CD4-positive, alpha-beta memory T cell (primary cell): ENCODE results near the gene TRIM46. TPM values are rescaled to one million over a fixed set of nuclear protein-coding genes. Genes with fewer than 3 reads are reported as not detected.

Experiments used
- CTCF ChIA-PET: fragments of 350-600 bp; sonication (Branson Sonifier 250); formaldehyde crosslinking; loops from one replicate; lab custom pipeline; 2021; ENCODE audit warnings: inconsistent platforms; ENCODE audit not compliant: partially characterized antibody; lab: Charles Lee
- POLR2A ChIA-PET: fragments of 350-600 bp; sonication (Branson Sonifier 250); formaldehyde crosslinking; loops from one replicate; lab custom pipeline; 2021; ENCODE audit not compliant: partially characterized antibody; lab: Charles Lee
- DNase-seq, 5 donors: peaks; one replicate each; pipeline versions ENCODE4 v3.0.0 to v3.0.0-alpha.2; 2020 to 2022; ENCODE audit warnings: mixed read lengths in 1 of 5
- H3K27ac ChIP-seq: one replicate; pipeline ENCODE4 v1.7.0; 2013; ENCODE audit warnings: low read depth, low read length
- H3K27me3 ChIP-seq: 2 replicates; pipeline ENCODE4 v1.7.0; 2013; ENCODE audit warnings: mild to moderate bottlenecking, low read length, moderate library complexity; ENCODE audit not compliant: insufficient read depth
- H3K36me3 ChIP-seq: 2 replicates; pipeline ENCODE4 v1.7.0; 2013; ENCODE audit warnings: mild to moderate bottlenecking, low read length, moderate library complexity; ENCODE audit not compliant: insufficient read depth
- H3K4me1 ChIP-seq: 2 replicates; pipeline ENCODE4 v1.7.0; 2013; ENCODE audit warnings: mild to moderate bottlenecking, low read length, moderate library complexity; ENCODE audit not compliant: insufficient read depth
- H3K4me3 ChIP-seq, 2 donors: one replicate each; pipeline ENCODE4 v1.7.0; 2013; ENCODE audit warnings: low read length in 2 of 2, mild to moderate bottlenecking in 1 of 2
- H3K9me3 ChIP-seq, 2 donors: one replicate each; pipeline ENCODE4 v1.7.0; 2013; ENCODE audit warnings: low read length in 2 of 2, control low read depth in 1 of 2; ENCODE audit not compliant: control insufficient read depth in 1 of 2
- H3K27ac Mint-ChIP-seq, 7 donors: one replicate each; pipeline ENCODE4 v1.8.0; 2020 to 2021; ENCODE audit warnings: mixed read lengths in 7 of 7, mild to moderate bottlenecking in 6 of 7, inconsistent platforms in 3 of 7, moderate library complexity in 3 of 7
- H3K27me3 Mint-ChIP-seq, 2 donors: one replicate each; pipeline ENCODE4 v1.8.0; 2020 to 2021; ENCODE audit warnings: mixed read lengths in 2 of 2
- H3K36me3 Mint-ChIP-seq, 2 donors: one replicate each; pipeline ENCODE4 v1.8.0; 2020 to 2021; ENCODE audit warnings: mixed read lengths in 2 of 2, inconsistent platforms in 1 of 2, mild to moderate bottlenecking in 1 of 2
- H3K4me1 Mint-ChIP-seq, 4 donors: one replicate each; pipeline ENCODE4 v1.8.0; 2020 to 2021; ENCODE audit warnings: mixed read lengths in 4 of 4, mild to moderate bottlenecking in 1 of 4
- H3K4me3 Mint-ChIP-seq, 8 donors: one replicate each; pipeline ENCODE4 v1.8.0; 2020 to 2021; ENCODE audit warnings: mixed read lengths in 8 of 8, mild to moderate bottlenecking in 7 of 8, moderate library complexity in 6 of 8, inconsistent platforms in 3 of 8
- H3K9me3 Mint-ChIP-seq, 8 donors: one replicate each; pipeline ENCODE4 v1.8.0; 2020 to 2021; ENCODE audit warnings: mixed read lengths in 8 of 8, mild to moderate bottlenecking in 5 of 8, inconsistent platforms in 3 of 8, moderate library complexity in 1 of 8
- intact Hi-C: fragments of 100-400 bp; cut with micrococcal nuclease; formaldehyde crosslinking; loops from one replicate; pipeline ENCODE4 v1.15.1; 2023
- polyA plus RNA-seq, 2 donors: library from polyadenylated mRNA; unstranded; fragments of 300-500 nt; fragmentation: Illumina TruSeq; gene quantifications; one replicate each; pipeline ENCODE4 v1.2.3, GENCODE V29; 2021
- total RNA-seq, 2 experiments: library from RNA; stranded (reverse); gene quantifications; one replicate each; pipeline ENCODE4 v1.2.3, GENCODE V29; 2021

TRIM46 gene
- total and polyA plus RNA-seq, 4 experiments from 2014 or later, result 1.6 to 8.5 (median 6.0) TPM

- ChIA-PET POLR2A (no interaction called here), CTCF (interaction anchor here (1.0 to 1.1 kb wide), 2 partner anchors 11 to 41 kb away, joined by 3 to 4 read pairs; partner anchors contain the start of gene KRTCAP2)
- intact Hi-C loops, result no loop called here
- no peaks in the 10 kb centered on the region for H3K9me3 Mint-ChIP-seq
- peak overlapping the region in 3 of 8 donors; percentile 9 to 64 (median 27) for H3K4me3 Mint-ChIP-seq
- H3K27me3 ChIP-seq, result peaks cover 12% of the 10 kb centered on the region
- H3K4me1 Mint-ChIP-seq, result peaks cover 26 to 71% (median 41%) of the 10 kb centered on the region in 4 donors
- no peak overlapping the region for H3K4me3 ChIP-seq
- H3K27me3 Mint-ChIP-seq, result peaks cover 7 to 13% of the 10 kb centered on the region in 2 donors
- H3K9me3 ChIP-seq, result no peaks in the 10 kb centered on the region
- DNase-seq, result no peak
- no peak overlapping the region for H3K27ac ChIP-seq
- H3K36me3 Mint-ChIP-seq, result peaks cover 0 to 10% of the 10 kb centered on the region in 2 donors
- no peaks in the 10 kb centered on the region for H3K36me3 ChIP-seq
- no peak overlapping the region for H3K27ac Mint-ChIP-seq
- peaks cover 37% of the 10 kb centered on the region for H3K4me1 ChIP-seq
Observed at GRCh38 chr1:155131856-155132255, 41.8 kb upstream of the TRIM46 start.

- H3K4me3 ChIP-seq, result no peak overlapping the region
- DNase-seq, result no peak
- peaks cover 25 to 69% (median 43%) of the 10 kb centered on the region in 4 donors for H3K4me1 Mint-ChIP-seq
- intact Hi-C loops, result no loop called here
- CTCF ChIA-PET, result interaction anchor here (0.6 to 4.2 kb wide), 5 partner anchors 8 to 48 kb away, joined by 3 to 27 read pairs (median 6); partner anchors contain the start of gene KRTCAP2
- no peak overlapping the region for H3K27ac ChIP-seq
- peaks cover 0 to 13% of the 10 kb centered on the region in 2 donors for H3K36me3 Mint-ChIP-seq
- peak overlapping the region in 4 of 7 donors; percentile 6 to 100 (median 64) for H3K27ac Mint-ChIP-seq
- peak overlapping the region in 3 of 8 donors; percentile 34 to 99 (median 98) for H3K4me3 Mint-ChIP-seq
- H3K27me3 Mint-ChIP-seq, result peaks cover 2% of the 10 kb centered on the region in 2 donors
- no peaks in the 10 kb centered on the region for H3K9me3 ChIP-seq
- POLR2A ChIA-PET, result interaction anchor here (1.0 to 4.0 kb wide), 5 partner anchors 8 to 110 kb away, joined by 3 to 35 read pairs (median 4); partner anchors contain the start of genes KRTCAP2 and TRIM46
- H3K4me1 ChIP-seq, result peaks cover 33% of the 10 kb centered on the region
- H3K36me3 ChIP-seq, result no peaks in the 10 kb centered on the region
- H3K27me3 ChIP-seq, result peaks cover 8% of the 10 kb centered on the region
- H3K9me3 Mint-ChIP-seq, result no peaks in the 10 kb centered on the region
Observed at GRCh38 chr1:155133799-155134281, 39.8 kb upstream of the TRIM46 start.

- Mint-ChIP-seq H3K4me1 (peaks cover 21 to 67% (median 42%) of the 10 kb centered on the region in 4 donors), H3K27ac (peak overlapping the region; percentile 97 to 100 (median 99)), H3K27me3 (peaks cover 0 to 2% of the 10 kb centered on the region in 2 donors), H3K4me3 (peak overlapping the region; percentile 94 to 99 (median 98)), H3K36me3 (peaks cover 0 to 13% of the 10 kb centered on the region in 2 donors), H3K9me3 (no peaks in the 10 kb centered on the region)
- POLR2A ChIA-PET, result interaction anchor here (0.5 to 4.0 kb wide), 8 partner anchors 8 to 1351 kb away, joined by 3 to 35 read pairs (median 4); partner anchors contain the start of genes ADAM15, KRTCAP2, MTX1 and TRIM46
- DNase-seq, result no peak
- peaks cover 29% of the 10 kb centered on the region for H3K4me1 ChIP-seq
- no peak overlapping the region for H3K4me3 ChIP-seq
- intact Hi-C loops, result no loop called here
- H3K36me3 ChIP-seq, result no peaks in the 10 kb centered on the region
- peaks cover 3% of the 10 kb centered on the region for H3K27me3 ChIP-seq
- no peak overlapping the region for H3K27ac ChIP-seq
- CTCF ChIA-PET, result interaction anchor here (0.6 to 4.2 kb wide), 5 partner anchors 9 to 49 kb away, joined by 3 to 27 read pairs (median 6); partner anchors contain the start of gene KRTCAP2
- no peaks in the 10 kb centered on the region for H3K9me3 ChIP-seq
Observed at GRCh38 chr1:155134322-155134721, 39.3 kb upstream of the TRIM46 start.

GRCh38 chr1:155134880-155135414, 38.7 kb upstream of the TRIM46 start:
- H3K4me3 Mint-ChIP-seq, result peak overlapping the region; percentile 94 to 99 (median 98)
- H3K4me1 Mint-ChIP-seq, result peaks cover 21 to 66% (median 43%) of the 10 kb centered on the region in 4 donors
- H3K4me3 ChIP-seq, result peak overlapping the region; percentile 62 to 93
- H3K27ac ChIP-seq, result peak overlapping the region; percentile 97
- peaks cover 0 to 13% of the 10 kb centered on the region in 2 donors for H3K36me3 Mint-ChIP-seq
- intact Hi-C loops, result loop anchor here (1.0 to 5.0 kb wide), 2 partner anchors 38 to 48 kb away; partner anchors contain the start of genes KRTCAP2 and TRIM46
- H3K27me3 Mint-ChIP-seq, result no peaks in the 10 kb centered on the region
- no peaks in the 10 kb centered on the region for H3K9me3 ChIP-seq
- H3K36me3 ChIP-seq, result no peaks in the 10 kb centered on the region
- no peaks in the 10 kb centered on the region for H3K9me3 Mint-ChIP-seq
- ChIA-PET CTCF (interaction anchor here (0.6 to 4.2 kb wide), 6 partner anchors 9 to 50 kb away, joined by 3 to 27 read pairs (median 6); partner anchors contain the start of gene KRTCAP2), POLR2A (interaction anchor here (0.5 to 4.0 kb wide), 11 partner anchors 9 to 1352 kb away, joined by 3 to 35 read pairs (median 4); partner anchors contain the start of genes ADAM15, KRTCAP2, MTX1 and TRIM46)
- peak in 1 of 5 donors; percentile 71 for DNase-seq
- peaks cover 31% of the 10 kb centered on the region for H3K4me1 ChIP-seq
- H3K27ac Mint-ChIP-seq, result peak overlapping the region; percentile 97 to 100 (median 99)
- H3K27me3 ChIP-seq, result no peaks in the 10 kb centered on the region

- Mint-ChIP-seq H3K9me3 (no peaks in the 10 kb centered on the region), H3K4me1 (peaks cover 23 to 71% (median 46%) of the 10 kb centered on the region in 4 donors), H3K27me3 (no peaks in the 10 kb centered on the region), H3K4me3 (peak within 1 kb of the TSS; percentile 94 to 99 (median 98)), H3K36me3 (peaks cover 0 to 15% of the 10 kb centered on the region in 2 donors), H3K27ac (peak within 1 kb of the TSS; percentile 97 to 100 (median 99))
- POLR2A ChIA-PET, result interaction anchor here (0.6 to 4.0 kb wide), 11 partner anchors 12 to 122 kb away, joined by 3 to 35 read pairs (median 5); partner anchors contain the start of genes ADAM15, KRTCAP2, MTX1 and TRIM46
- Histone ChIP-seq H3K36me3 (no peaks in the 10 kb centered on the region), H3K4me3 (peak within 1 kb of the TSS; percentile 78 to 93), H3K4me1 (peaks cover 35% of the 10 kb centered on the region), H3K27ac (peak within 1 kb of the TSS; percentile 97), H3K27me3 (no peaks in the 10 kb centered on the region), H3K9me3 (no peaks in the 10 kb centered on the region)
- peak; percentile 90 to 94 (median 91) for DNase-seq
- intact Hi-C loops, result loop anchor here (1.0 to 5.0 kb wide), 2 partner anchors 38 to 48 kb away; partner anchors contain the start of genes KRTCAP2 and TRIM46
- CTCF ChIA-PET, result interaction anchor here (1.0 to 4.2 kb wide), 5 partner anchors 32 to 50 kb away, joined by 3 to 27 read pairs (median 9); partner anchors contain the start of gene KRTCAP2
Observed at GRCh38 chr1:155135415-155136028, 38.1 kb upstream of the TRIM46 start, which contains the start of gene SLC50A1. SLC50A1 (plus strand) TSS chr1:155135852; CDS start chr1:155135912, 60 bp downstream.

- Histone ChIP-seq H3K4me3 (peak overlapping the region in 1 of 2 donors; percentile 93), H3K27me3 (no peaks in the 10 kb centered on the region), H3K9me3 (no peaks in the 10 kb centered on the region), H3K27ac (peak overlapping the region; percentile 97), H3K4me1 (peaks cover 37% of the 10 kb centered on the region), H3K36me3 (no peaks in the 10 kb centered on the region)
- peaks cover 0 to 15% of the 10 kb centered on the region in 2 donors for H3K36me3 Mint-ChIP-seq
- POLR2A ChIA-PET, result interaction anchor here (0.6 to 4.0 kb wide), 4 partner anchors 37 to 840 kb away, joined by 3 to 35 read pairs (median 5); partner anchors contain the start of genes KRTCAP2 and TRIM46
- CTCF ChIA-PET, result interaction anchor here (0.9 to 4.2 kb wide), 7 partner anchors 31 to 57 kb away, joined by 3 to 27 read pairs (median 3); partner anchors contain the start of gene KRTCAP2
- no peaks in the 10 kb centered on the region for H3K27me3 Mint-ChIP-seq
- peaks cover 25 to 62% (median 46%) of the 10 kb centered on the region in 4 donors for H3K4me1 Mint-ChIP-seq
- no peaks in the 10 kb centered on the region for H3K9me3 Mint-ChIP-seq
- H3K27ac Mint-ChIP-seq, result peak overlapping the region; percentile 97 to 100 (median 99)
- peak overlapping the region; percentile 94 to 99 (median 98) for H3K4me3 Mint-ChIP-seq
- no peak for DNase-seq
- intact Hi-C loops, result loop anchor here (5.0 kb wide), 1 partner anchor 49 kb away; no protein-coding TSS in a partner anchor
Observed at GRCh38 chr1:155136748-155137147, 36.9 kb upstream of the TRIM46 start.
